Psoas muscle (tissue), 8 donors: ENCODE measurements around the gene PRKACB. TPM values are rescaled to one million over a fixed set of nuclear protein-coding genes. Genes with fewer than 3 reads are reported as not detected.

Experiments
- ATAC-seq, 4 donors: fragments of 200-7000 bp; cut with Tn5 transposase; one replicate each; pipeline ENCODE4 v1.9.1; 2020; ENCODE audit warnings: moderate library complexity in 3 of 4, mild to moderate bottlenecking in 2 of 4
- DNase-seq, 2 donors: peaks; one replicate each; pipeline ENCODE4 v3.0.0-alpha.2; 2020
- H3K27ac ChIP-seq: fragments of 200-600 bp; one replicate; pipeline ENCODE4 v1.8.0; 2022
- H3K27me3 ChIP-seq, 3 donors: fragments of 200-600 bp in 1 of 3; one replicate each; pipeline versions ENCODE4 v1.6.1 to v1.8.0; 2013 to 2022; ENCODE audit warnings: low read length in 2 of 3, mild to moderate bottlenecking in 2 of 3, moderate library complexity in 1 of 3; ENCODE audit not compliant: insufficient read depth in 3 of 3
- H3K36me3 ChIP-seq, 2 donors: fragments of 200-600 bp in 1 of 2; one replicate each; pipeline versions ENCODE4 v1.6.1 to v1.8.0; 2013 to 2022; ENCODE audit warnings: low read depth in 1 of 2, mild to moderate bottlenecking in 1 of 2, moderate library complexity in 1 of 2; ENCODE audit not compliant: insufficient read depth in 1 of 2
- H3K4me1 ChIP-seq: fragments of 200-600 bp; one replicate; pipeline ENCODE4 v1.8.0; 2022
- H3K4me3 ChIP-seq: fragments of 200-600 bp; one replicate; pipeline ENCODE4 v1.8.0; 2022; ENCODE audit warnings: mild to moderate bottlenecking
- H3K9me3 ChIP-seq: fragments of 200-600 bp; one replicate; pipeline ENCODE4 v1.8.0; 2022
- CTCF ChIP-seq: fragments of 200-600 bp; IDR thresholded peaks from one replicate; pipeline ENCODE4 v1.8.0; 2022; ENCODE audit warnings: antibody characterized with exemption
- WGBS, 3 donors: extraction: QIAGEN DNeasy Blood & Tissue Kit; methylation state at CpG; one replicate each; pipeline versions ENCODE4 v1.1.6 to v1.1.7; 2013; 5-methylcytosine and 5-hydroxymethylcytosine counted together
- intact Hi-C, 2 donors: fragments of 100-400 bp; cut with DNase I; formaldehyde crosslinking; loops; one replicate each; pipeline versions ENCODE4 v1.11.0 to v1.14.2; 2022
- long read RNA-seq, 2 donors: library from polyadenylated mRNA; unstranded; transcript quantifications; one replicate each; pipeline ENCODE4 v2.0.0, GENCODE V29; 2021
- polyA plus RNA-seq, 3 donors: library from polyadenylated mRNA; stranded (reverse); fragments of 200-250 nt; gene quantifications; one replicate each; pipeline ENCODE4 v1.2.3, GENCODE V29; 2013
- total RNA-seq, 4 donors: library from RNA; stranded (reverse); fragmentation: NEBNext Ultra II Directional in 2 of 4; extraction: Animal tissue kit (Norgen Biotek cat#: 25700) in 2 of 4; gene quantifications; one replicate each; pipeline versions ENCODE4 v1.2.1 to v1.2.4, GENCODE V29; 2021 to 2023
- donor health status: healthy with polysubstance abuse.
- donor health status: DM: no; HTN: no; CAD: no; lungs with moderate emphysema.
- donor health status: Bipolar disorder and iron deficiency.
- donor health status: healthy.
- donor health status: DM: yes; HTN: yes; CAD: no.
- donor health status: DM: no; HTN: no; CAD: no.
- donor health status: DM: no; HTN: no; CAD: no.
- donor health status: DM: yes; HTN: yes; CAD: no.

Gene PRKACB
- total RNA-seq (10 to 100 TPM in 3 of 4 donors, 1 to 10 TPM in 1; 4.9 to 24.5 (median 13.6) TPM), polyA plus RNA-seq (1 to 10 TPM; 2.6 to 4.9 (median 3.3) TPM)
- long read RNA-seq, donor 1, full-length matches to known transcripts: 4 of 9 reads
- long read RNA-seq, donor 1, partial matches to known transcripts: 0 of 9 reads
- long read RNA-seq, donor 1, other reads (novel, unspliced or antisense): 5 of 9 reads
- long read RNA-seq, donor 2, full-length matches to known transcripts: 1 of 6 reads
- long read RNA-seq, donor 2, partial matches to known transcripts: 0 of 6 reads
- long read RNA-seq, donor 2, other reads (novel, unspliced or antisense): 5 of 6 reads

- Histone ChIP-seq H3K9me3 (peaks cover 5% of the 10 kb centered on the region), H3K27ac (no peak within 1 kb of the TSS), H3K36me3 (no peaks in the 10 kb centered on the region), H3K4me1 (no peaks in the 10 kb centered on the region), H3K4me3 (peak within 1 kb of the TSS; percentile 26), H3K27me3 (no peaks in the 10 kb centered on the region)
- ATAC-seq: no peak
- 77 to 81% (median 78%) methylated on average over 2 of the region's 2 CpGs for WGBS, 3 donors
- no peak for TF ChIP-seq CTCF
- no peak for DNase-seq
- intact Hi-C loops: loop anchor here (5.0 to 10.0 kb wide), 2 partner anchors 293 to 481 kb away; no protein-coding TSS in a partner anchor
These were observed at the start of gene PRKACB for GRCh38 chr1:84143796-84144565. Gene PRKACB, plus strand, starts transcription at chr1:84144271. Its CDS starts 91 bp downstream, at chr1:84144362.

- DNase-seq (no peak), ATAC-seq (no peak)
- no peak overlapping the region for H3K27ac ChIP-seq
- no peaks in the 10 kb centered on the region for H3K27me3 ChIP-seq
- no peaks in the 10 kb centered on the region for H3K9me3 ChIP-seq
- no peaks in the 10 kb centered on the region for H3K36me3 ChIP-seq
- H3K4me3 ChIP-seq: no peak overlapping the region
- no peak for TF ChIP-seq CTCF
- intact Hi-C loops: no loop called here
- H3K4me1 ChIP-seq: no peaks in the 10 kb centered on the region
These were observed 48.8 kb upstream of the PRKACB start for GRCh38 chr1:84095308-84095707.

- TF ChIP-seq CTCF: no peak
- H3K27ac ChIP-seq: no peak overlapping the region
- DNase-seq: no peak
- H3K4me1 ChIP-seq: no peaks in the 10 kb centered on the region
- H3K27me3 ChIP-seq: no peaks in the 10 kb centered on the region
- H3K9me3 ChIP-seq: no peaks in the 10 kb centered on the region
- no peaks in the 10 kb centered on the region for H3K36me3 ChIP-seq
- intact Hi-C loops: no loop called here
- H3K4me3 ChIP-seq: no peak overlapping the region
- no peak for ATAC-seq
These were observed 47.9 kb upstream of the PRKACB start for GRCh38 chr1:84096176-84096575.

- intact Hi-C loops: no loop called here
- WGBS, 3 donors: 73 to 79% (median 74%) methylated on average over 1 of the region's 1 CpG
- Histone ChIP-seq H3K9me3 (no peaks in the 10 kb centered on the region), H3K4me1 (peaks cover 13% of the 10 kb centered on the region), H3K4me3 (no peak overlapping the region), H3K27me3 (no peaks in the 10 kb centered on the region), H3K36me3 (no peaks in the 10 kb centered on the region), H3K27ac (no peak overlapping the region)
- TF ChIP-seq CTCF: no peak
- no peak for DNase-seq
- no peak for ATAC-seq
These were observed 42.9 kb upstream of the PRKACB start for GRCh38 chr1:84101204-84101603.
